ENCODE measurements around the gene SLC2A5. TPM values are rescaled to one million over a fixed set of nuclear protein-coding genes. Genes with fewer than 3 reads are reported as not detected.

SLC2A5 gene
- total RNA-seq = 3.6 TPM
- long read RNA-seq, full-length matches to known transcripts = 1 of 5 reads
- long read RNA-seq, partial matches to known transcripts = 1 of 5 reads
- long read RNA-seq, other reads (novel, unspliced or antisense) = 3 of 5 reads

- ATAC-seq (peak; percentile 49), DNase-seq (ENCODE audit: missing footprints) (peak; percentile 74)
- intact Hi-C loops (cut with DNase I) = no loop called here
Observed at GRCh38 chr1:9069326-9070100, at the start of gene SLC2A5. TSS of gene SLC2A5 (minus strand) at chr1:9069635. CDS start at chr1:9069536, 99 bp downstream.

GRCh38 chr1:9118186-9118585, 48.8 kb upstream of the SLC2A5 start:
- ATAC-seq (peak; percentile 11), DNase-seq (ENCODE audit: missing footprints) (no peak)
- intact Hi-C loops (cut with DNase I) = no loop called here

- ATAC-seq = no peak
- no peak for DNase-seq (ENCODE audit: missing footprints)
- intact Hi-C loops (cut with DNase I) = no loop called here
Observed at GRCh38 chr1:9115351-9116205, 46.1 kb upstream of the SLC2A5 start.

GRCh38 chr1:9112961-9113880, 43.8 kb upstream of the SLC2A5 start:
- ATAC-seq (no peak), DNase-seq (ENCODE audit: missing footprints) (no peak)
- intact Hi-C loops (cut with DNase I) = loop anchor here (5.0 kb wide), 1 partner anchor 379 kb away; no protein-coding TSS in a partner anchor

- intact Hi-C loops (cut with DNase I) = loop anchor here (1.0 to 5.0 kb wide), 2 partner anchors 84 to 380 kb away; no protein-coding TSS in a partner anchor
- no peak for DNase-seq (ENCODE audit: missing footprints)
- ATAC-seq = no peak
Observed at GRCh38 chr1:9111957-9112356, 42.5 kb upstream of the SLC2A5 start.

GRCh38 chr1:9111357-9111691, 41.9 kb upstream of the SLC2A5 start:
- no peak for DNase-seq (ENCODE audit: missing footprints)

GRCh38 chr1:9110669-9111356, 41.4 kb upstream of the SLC2A5 start:
- DNase-seq (ENCODE audit: missing footprints) (peak; percentile 95), ATAC-seq (peak; percentile 75)
- intact Hi-C loops (cut with DNase I) = loop anchor here (1.0 to 5.0 kb wide), 2 partner anchors 85 to 381 kb away; no protein-coding TSS in a partner anchor

More at GRCh38 chr1:9111357-9111691, 41.9 kb upstream of the SLC2A5 start:
- ATAC-seq = no peak
- intact Hi-C loops (cut with DNase I) = loop anchor here (1.0 to 5.0 kb wide), 2 partner anchors 85 to 381 kb away; no protein-coding TSS in a partner anchor

- peak; percentile 30 for ATAC-seq
- intact Hi-C loops (cut with DNase I) = no loop called here
- DNase-seq (ENCODE audit: missing footprints) = no peak
Observed at GRCh38 chr1:9108056-9108665, 38.7 kb upstream of the SLC2A5 start.

- intact Hi-C loops (cut with DNase I) = no loop called here
- DNase-seq (ENCODE audit: missing footprints) (no peak), ATAC-seq (no peak)
Observed at GRCh38 chr1:9107136-9107535, 37.7 kb upstream of the SLC2A5 start.

- intact Hi-C loops (cut with DNase I) = no loop called here
Observed at GRCh38 chr1:9106286-9106685, 36.9 kb upstream of the SLC2A5 start.

GRCh38 chr1:9105336-9105867, 36.0 kb upstream of the SLC2A5 start:
- ATAC-seq (no peak), DNase-seq (ENCODE audit: missing footprints) (no peak)
- intact Hi-C loops (cut with DNase I) = no loop called here

More at GRCh38 chr1:9106286-9106685, 36.9 kb upstream of the SLC2A5 start:
- no peak for DNase-seq (ENCODE audit: missing footprints)
- ATAC-seq = no peak

GRCh38 chr1:9101510-9102146, 32.2 kb upstream of the SLC2A5 start:
- ATAC-seq (peak; percentile 64), DNase-seq (ENCODE audit: missing footprints) (no peak)
- intact Hi-C loops (cut with DNase I) = loop anchor here (2.0 to 5.0 kb wide), 2 partner anchors 97 to 184 kb away; no protein-coding TSS in a partner anchor

- ATAC-seq (no peak), DNase-seq (ENCODE audit: missing footprints) (no peak)
- intact Hi-C loops (cut with DNase I) = loop anchor here (2.0 to 5.0 kb wide), 2 partner anchors 96 to 183 kb away; no protein-coding TSS in a partner anchor
Observed at GRCh38 chr1:9100471-9101043, 31.1 kb upstream of the SLC2A5 start.

GRCh38 chr1:9099555-9099954, 30.1 kb upstream of the SLC2A5 start:
- no peak for ATAC-seq
- DNase-seq (ENCODE audit: missing footprints) = no peak
- intact Hi-C loops (cut with DNase I) = no loop called here

- intact Hi-C loops (cut with DNase I) = no loop called here
- ATAC-seq = peak; percentile 49
- DNase-seq (ENCODE audit: missing footprints) = no peak
Observed at GRCh38 chr1:9097947-9098705, 28.7 kb upstream of the SLC2A5 start.

- DNase-seq (ENCODE audit: missing footprints) (no peak), ATAC-seq (no peak)
- intact Hi-C loops (cut with DNase I) = no loop called here
Observed at GRCh38 chr1:9095818-9096217, 26.4 kb upstream of the SLC2A5 start.

Data from Right ventricle myocardium inferior (tissue), 1 donor.